ENCODE data around the gene MELK. TPM values are rescaled to one million over a fixed set of nuclear protein-coding genes. Genes with fewer than 3 reads are reported as not detected.

MELK gene
- total RNA-seq, 1 experiment from 2014 or later = 70.6 TPM

DNA sequence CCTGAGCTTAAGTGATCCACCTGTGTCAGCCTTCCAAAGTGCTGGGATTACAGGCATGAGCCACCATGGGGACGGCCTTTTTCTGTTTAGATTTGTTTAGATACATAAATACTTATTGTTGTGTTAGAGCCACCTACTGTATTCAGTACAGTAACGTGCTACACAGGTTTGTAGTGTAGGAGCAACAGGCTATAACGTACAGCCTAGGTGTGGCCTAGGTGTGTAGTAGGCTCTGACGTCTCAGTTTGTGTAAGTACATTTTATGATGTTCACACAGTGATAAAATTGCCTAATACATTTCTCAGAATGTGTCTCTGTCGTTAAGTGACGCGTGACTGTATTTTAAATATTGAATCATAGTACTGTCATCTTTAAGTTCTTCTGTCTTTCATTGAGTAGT, 84.1 kb downstream of the MELK start:
- in situ Hi-C loops (cut with HindIII; ENCODE audit: low sequenced_read_pairs) = no loop called here
- no peak for DNase-seq (ENCODE audit: low spot score)

DNA sequence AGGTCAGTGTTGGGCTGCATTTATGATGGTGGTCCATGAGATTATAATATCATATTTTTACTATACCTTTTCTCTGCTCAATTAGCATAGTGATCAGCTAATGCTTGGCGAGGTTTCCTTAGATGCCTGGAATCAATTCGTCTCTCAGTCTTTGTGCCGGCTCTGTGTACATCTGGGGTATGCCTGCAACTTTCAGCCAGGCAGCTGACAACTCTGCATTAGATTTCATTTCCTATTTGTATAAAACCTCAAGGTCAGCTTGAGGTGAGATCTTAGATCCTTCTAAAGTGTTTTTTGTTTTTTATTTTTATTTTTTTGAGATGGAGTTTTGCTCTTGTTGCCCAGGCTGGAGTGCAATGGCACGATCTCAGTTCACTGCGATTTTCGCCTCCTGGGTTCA, 86.8 kb downstream of the MELK start:
- DNase-seq (ENCODE audit: low spot score) = no peak
- in situ Hi-C loops (cut with HindIII; ENCODE audit: low sequenced_read_pairs) = no loop called here

DNA sequence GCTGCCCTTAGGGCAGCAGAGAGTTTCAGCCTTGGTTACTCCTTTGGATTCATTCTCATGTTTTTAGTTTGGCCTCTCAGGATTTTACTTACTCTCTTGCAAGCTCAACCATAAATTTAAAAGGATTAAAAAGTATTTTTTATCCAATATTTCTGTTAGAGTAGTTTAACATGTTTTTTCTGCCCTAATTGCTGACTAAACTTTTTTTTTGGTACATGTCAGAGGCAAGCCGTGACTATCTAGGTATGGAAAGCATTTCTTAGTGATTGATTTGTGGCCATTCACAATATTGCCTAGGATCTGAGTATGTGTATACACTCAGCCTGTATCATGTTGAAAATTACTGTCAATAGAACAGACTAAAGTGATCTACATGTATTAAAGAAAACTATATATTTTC, 92.1 kb downstream of the MELK start:
- in situ Hi-C loops (cut with HindIII; ENCODE audit: low sequenced_read_pairs) = no loop called here
- DNase-seq (ENCODE audit: low spot score) = no peak

DNA sequence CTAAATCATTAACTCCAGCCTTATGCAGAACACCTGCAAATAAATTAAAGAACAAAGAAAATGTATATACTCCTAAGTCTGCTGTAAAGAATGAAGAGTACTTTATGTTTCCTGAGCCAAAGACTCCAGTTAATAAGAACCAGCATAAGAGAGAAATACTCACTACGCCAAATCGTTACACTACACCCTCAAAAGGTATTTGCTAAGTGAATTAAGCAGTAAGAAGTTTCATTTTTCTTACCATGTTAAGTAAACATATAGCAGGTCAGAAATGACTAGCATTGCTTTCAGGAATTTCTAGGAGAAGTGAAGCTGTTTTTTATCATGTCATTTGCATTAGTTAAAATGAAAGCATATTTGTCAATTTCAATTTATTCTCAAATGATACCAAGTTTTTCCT, 92.7 kb downstream of the MELK start:
- in situ Hi-C loops (cut with HindIII; ENCODE audit: low sequenced_read_pairs) = no loop called here
- no peak for DNase-seq (ENCODE audit: low spot score)

DNA sequence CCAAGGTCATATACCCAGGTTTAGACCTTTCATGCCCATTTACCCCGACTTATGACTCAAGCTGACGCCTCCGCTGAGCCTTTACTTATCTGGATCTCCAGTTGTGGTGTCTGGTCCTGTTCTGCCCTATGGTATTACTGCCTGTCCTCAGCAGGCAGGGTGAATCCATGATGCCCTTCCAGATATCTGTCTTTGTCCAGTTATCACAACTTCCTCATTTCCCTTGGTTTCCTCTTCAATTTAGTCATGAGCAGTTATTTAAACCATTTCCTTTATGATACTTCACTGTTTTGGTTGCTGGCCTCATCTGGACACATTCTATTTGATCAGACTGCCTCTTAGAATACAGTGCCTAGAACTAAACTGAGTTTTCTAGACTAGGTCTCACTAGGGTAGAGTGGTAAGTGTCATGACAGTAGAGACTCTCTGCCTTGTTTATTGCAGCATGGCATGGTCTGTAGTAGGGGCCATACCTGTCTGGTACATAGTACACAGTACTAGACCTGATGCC, 93.3 kb downstream of the MELK start:
- DNase-seq (ENCODE audit: low spot score) = no peak
- in situ Hi-C loops (cut with HindIII; ENCODE audit: low sequenced_read_pairs) = no loop called here

DNA sequence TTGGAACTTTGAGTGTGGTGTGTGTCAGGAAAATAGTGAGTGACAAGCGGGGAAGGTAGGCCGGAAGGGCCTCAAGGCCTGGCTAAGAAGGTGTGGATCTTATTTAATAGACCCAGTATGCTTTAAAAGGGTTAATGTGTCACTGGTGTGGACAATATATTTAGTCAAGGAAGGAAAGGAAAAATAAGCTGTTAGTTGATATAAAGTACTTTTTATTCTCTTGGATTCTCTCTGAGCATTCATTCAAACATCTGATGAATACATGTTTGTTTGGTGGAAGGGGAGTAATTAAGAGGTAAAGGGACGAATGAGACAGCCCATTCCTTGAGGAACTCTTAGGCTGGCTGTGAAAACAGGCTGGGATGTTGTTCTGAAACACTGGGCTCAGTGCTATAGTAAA, 98.9 kb downstream of the MELK start:
- no peak for DNase-seq (ENCODE audit: low spot score)

DNA sequence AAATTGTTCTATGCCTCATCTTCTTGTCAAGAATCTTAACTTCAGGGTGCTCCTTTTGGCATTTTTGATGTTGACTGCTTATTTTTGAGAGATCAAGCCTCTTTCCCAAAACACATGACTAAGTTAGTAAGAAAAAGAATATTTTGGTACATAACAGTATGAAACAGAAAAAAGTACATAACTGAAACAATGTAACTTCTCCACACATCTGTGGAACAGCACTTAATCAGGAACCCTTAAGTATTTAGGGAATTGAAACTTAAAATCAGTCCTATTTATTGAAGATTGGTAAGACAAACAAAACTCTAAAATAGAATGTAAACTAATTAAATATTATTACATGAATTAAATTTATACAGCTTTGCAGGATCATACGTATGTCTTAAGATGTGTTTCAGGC, 103.4 kb downstream of the MELK start:
- in situ Hi-C loops (cut with HindIII; ENCODE audit: low sequenced_read_pairs) = no loop called here
- no peak for DNase-seq (ENCODE audit: low spot score)

More for the DNA sequence above, 98.9 kb downstream of the MELK start:
- in situ Hi-C loops (cut with HindIII; ENCODE audit: low sequenced_read_pairs) = no loop called here

DNA sequence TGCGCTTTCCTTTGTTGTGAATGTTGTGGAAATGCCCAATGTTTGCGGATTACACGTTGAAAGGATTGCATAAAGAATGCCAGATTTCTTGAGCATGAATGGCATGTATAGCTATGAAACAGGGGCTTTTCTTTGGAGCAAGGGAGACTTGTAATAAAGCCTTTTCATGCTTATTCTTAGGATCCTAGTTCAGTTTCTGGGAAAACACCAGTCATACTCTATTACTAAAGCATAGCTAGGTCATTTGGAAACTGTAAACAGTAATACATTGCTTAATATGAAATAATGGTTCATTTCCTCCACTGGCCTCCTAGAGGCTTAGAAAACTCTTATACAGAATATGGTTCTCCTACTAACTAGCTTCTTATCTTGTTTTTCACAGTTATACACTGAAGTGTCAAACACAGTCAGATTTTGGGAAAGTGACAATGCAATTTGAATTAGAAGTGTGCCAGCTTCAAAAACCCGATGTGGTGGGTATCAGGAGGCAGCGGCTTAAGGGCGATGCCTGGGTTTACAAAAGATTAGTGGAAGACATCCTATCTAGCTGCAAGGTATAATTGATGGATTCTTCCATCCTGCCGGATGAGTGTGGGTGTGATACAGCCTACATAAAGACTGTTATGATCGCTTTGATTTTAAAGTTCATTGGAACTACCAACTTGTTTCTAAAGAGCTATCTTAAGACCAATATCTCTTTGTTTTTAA, 104.2 kb downstream of the MELK start:
- no peak for DNase-seq (ENCODE audit: low spot score)
- in situ Hi-C loops (cut with HindIII; ENCODE audit: low sequenced_read_pairs) = no loop called here

DNA sequence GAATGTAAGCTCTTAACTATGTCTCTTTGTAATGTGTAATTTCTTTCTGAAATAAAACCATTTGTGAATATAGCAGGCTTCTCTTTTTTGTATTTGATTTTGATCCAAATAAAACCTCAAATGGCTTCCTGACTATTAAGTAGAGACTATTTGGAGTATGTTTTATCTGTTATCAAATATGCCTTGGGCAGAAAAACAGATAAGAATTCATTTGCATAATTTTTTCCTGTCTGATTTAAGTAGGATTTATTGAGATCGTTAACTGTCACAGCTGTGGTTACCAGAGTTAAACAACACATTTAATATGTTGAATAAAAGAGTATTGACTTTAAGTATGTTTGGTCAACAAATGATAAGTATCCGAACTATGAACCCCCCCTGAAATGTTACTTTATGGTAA, 104.9 kb downstream of the MELK start:
- in situ Hi-C loops (cut with HindIII; ENCODE audit: low sequenced_read_pairs) = no loop called here
- no peak for DNase-seq (ENCODE audit: low spot score)

DNA sequence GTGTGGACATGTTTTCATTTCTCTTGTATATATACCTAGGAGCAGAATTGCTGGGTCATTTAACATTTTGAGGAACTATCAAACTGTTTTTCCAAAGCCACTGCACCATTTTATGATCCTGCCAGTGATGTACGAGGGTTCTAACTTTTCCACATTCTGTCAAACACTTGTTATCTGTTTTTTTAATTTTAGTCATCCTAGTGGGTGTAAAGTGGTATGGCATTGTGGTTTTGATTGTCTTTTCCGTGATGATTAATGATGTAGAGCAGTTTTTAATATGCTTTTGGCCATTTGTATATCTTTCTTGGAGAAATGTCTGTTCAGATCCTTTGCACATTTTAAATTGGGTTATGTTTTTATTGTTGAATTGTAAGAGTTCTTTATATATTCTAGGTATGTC, 107.0 kb downstream of the MELK start:
- DNase-seq (ENCODE audit: low spot score) = no peak
- in situ Hi-C loops (cut with HindIII; ENCODE audit: low sequenced_read_pairs) = no loop called here

DNA sequence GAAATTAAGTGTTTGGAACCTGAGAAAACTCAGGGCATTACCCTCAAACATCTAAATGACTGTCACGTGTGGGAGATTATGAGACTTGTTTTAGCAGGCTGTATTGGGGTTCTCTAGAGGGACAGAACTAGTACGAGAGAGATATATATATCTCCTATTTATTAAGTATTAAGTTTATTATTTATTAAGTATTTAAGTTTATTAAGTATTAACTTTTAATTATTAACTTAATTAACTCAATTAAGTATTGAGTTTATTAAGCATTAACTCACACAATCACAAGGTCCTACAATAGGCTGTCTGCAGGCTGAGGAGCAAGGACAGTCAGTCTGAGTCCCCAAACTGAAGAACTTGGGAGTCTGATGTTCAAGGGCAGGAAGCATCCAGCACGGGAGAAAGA, 113.8 kb downstream of the MELK start:
- in situ Hi-C loops (cut with HindIII; ENCODE audit: low sequenced_read_pairs) = no loop called here

DNA sequence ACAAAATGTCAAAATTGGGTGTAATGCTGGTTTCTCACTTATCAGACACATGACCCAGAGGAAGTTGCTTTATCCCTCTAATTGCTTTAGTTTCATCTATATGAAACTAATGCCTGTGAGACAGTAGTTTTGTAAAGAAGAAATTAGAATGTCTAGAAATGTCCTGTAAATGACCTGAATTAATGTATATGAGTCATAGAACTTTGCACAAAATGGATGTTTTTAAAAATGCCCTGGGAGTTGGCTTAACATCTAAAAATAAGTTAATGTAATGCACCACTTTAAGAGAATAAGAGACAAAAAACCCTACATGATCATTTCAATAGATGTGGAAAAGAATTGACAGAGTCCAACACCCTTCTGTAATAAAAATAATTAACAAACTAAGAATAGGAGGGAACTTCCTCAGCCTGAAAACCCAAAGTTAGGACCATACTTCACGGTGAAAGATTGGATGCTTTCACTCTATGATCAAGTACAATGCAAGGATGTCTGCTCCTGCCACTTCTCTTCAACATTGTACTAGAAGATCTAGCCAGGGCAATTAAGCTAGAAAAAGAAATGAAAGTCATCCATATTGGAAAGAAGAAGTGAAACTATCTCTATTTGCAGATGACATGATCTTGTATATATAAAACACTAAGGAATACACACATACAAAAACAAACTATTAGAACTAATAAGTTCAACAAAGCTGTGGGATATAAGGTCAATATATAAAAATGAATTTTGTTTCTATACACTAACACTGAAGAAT, 117.9 kb downstream of the MELK start:
- in situ Hi-C loops (cut with HindIII; ENCODE audit: low sequenced_read_pairs) = no loop called here
- no peak for DNase-seq (ENCODE audit: low spot score)

More for the DNA sequence above, 113.8 kb downstream of the MELK start:
- no peak for DNase-seq (ENCODE audit: low spot score)

DNA sequence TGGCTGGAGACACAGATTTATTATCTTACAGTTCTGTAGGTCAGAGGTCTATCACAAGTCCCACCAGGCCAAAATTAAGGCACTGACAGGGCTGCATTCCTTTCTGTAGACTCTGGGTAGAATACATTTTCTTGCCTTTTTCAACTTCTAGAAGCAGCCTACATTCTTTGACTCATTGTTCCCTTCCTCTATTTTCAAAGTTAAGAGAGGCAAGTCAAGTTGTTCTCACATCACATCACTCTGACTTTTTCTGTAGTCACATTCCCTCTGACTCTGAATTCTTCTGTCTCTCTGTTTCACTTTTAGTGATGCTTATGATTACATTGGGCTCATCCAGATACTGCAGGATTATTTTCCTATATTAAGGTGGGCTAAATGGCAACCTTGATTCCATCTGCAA, 119.0 kb downstream of the MELK start:
- in situ Hi-C loops (cut with HindIII; ENCODE audit: low sequenced_read_pairs) = no loop called here
- DNase-seq (ENCODE audit: low spot score) = no peak

DNA sequence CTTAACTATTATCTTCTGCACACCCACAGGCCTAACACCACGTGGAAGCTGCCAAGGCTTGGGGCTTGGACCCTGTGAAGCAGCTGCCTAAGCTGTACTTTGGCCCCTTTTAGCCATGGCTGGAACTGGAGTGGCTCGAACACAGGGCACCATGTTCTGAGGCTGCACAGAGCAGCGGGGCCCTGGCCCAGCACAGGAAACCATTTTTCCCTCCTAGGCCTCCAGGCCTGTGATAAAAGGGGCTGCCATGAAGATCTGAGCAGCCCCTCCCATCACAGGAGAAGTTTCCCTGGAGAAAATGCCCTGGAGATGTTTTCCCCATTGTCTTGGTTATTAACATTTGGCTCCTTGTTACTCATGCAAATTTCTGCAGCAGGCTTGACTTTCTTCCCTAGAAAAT, 126.3 kb downstream of the MELK start:
- DNase-seq (ENCODE audit: low spot score) = no peak
- in situ Hi-C loops (cut with HindIII; ENCODE audit: low sequenced_read_pairs) = no loop called here

DNA sequence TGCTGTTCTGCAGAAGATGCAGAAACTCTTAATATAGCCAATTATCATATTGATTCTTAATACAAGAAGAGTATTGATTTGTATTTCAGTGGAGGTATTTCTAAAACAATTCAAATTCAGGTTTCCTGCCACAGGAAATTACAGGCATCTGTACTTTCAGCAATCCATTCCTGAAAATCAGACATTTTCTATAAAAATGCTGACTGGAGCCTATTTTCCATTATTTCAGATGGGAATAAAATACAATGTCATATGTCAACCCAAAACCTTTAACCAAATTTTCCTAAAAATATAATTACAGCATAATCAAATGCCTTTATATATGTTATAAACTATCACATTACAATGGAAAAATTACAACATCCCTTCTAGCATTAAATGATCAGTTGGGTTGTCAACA, 131.5 kb downstream of the MELK start:
- DNase-seq (ENCODE audit: low spot score) = no peak
- in situ Hi-C loops (cut with HindIII; ENCODE audit: low sequenced_read_pairs) = no loop called here

DNA sequence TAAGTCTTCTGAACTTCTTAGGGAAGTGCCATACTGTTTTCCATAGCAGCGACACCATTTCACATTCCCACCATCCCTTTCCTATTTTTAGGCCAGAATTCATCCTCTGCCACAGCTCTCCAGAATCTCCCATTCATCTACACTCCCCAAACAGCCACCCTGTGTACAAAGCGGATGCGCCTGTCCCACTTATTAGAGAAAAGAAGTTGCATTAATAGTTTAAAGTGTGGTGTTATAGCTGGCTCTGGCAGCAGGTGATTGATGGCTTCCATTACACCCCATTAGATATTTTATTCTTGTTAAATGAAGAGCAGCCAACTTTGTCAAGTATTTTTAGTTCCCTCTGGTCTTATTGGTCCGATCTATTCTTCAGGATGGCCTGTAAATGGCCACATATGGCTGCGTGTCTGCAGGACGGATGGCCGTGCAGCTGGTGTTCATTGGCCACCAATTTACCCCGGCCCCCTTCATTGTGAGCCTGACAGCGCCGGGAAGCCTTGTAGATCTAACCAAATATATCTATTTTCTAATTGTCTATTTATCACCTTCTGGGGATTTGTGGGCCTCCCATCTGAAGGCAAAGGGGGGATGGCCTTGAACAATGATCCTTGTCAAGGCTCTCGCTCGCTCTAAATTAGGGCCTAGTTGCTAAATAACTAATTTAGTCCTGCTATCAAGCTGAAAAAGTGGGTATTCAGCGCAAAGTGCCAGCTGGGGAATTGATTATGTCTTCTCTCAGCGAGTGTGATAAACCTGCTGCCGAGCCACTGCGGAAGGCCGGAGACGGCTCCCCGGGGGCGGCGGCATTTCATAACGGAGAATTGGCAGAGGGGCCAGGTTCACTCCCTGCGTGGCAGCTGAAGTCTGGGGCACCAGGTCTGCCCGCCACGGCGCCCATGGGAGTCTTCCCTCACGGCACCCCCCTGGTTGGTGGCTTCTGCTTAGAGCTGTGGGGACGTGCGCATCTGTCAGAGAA, 141.1 kb downstream of the MELK start:
- DNase-seq (ENCODE audit: low spot score) = no peak
- in situ Hi-C loops (cut with HindIII; ENCODE audit: low sequenced_read_pairs) = no loop called here

DNA sequence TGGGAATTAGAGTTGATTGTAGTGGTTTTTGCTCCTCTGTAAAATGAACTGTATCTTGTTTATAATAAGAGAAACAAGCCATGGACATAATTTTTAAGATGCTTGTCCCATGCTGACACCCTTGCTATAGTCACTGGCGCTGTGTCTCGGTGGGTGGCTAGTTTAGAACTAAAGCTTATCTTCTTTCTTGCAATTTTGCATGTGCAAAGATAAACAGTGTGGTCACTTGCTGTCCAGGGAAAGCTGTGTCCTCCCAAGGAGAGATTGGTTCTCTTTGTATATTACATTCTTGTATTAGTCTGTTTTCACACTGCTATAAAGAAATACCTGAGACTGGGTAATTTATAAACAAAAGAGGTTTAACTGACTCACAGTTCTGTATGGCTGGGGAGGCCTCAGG, 143.8 kb downstream of the MELK start:
- no peak for DNase-seq (ENCODE audit: low spot score)
- in situ Hi-C loops (cut with HindIII; ENCODE audit: low sequenced_read_pairs) = no loop called here

DNA sequence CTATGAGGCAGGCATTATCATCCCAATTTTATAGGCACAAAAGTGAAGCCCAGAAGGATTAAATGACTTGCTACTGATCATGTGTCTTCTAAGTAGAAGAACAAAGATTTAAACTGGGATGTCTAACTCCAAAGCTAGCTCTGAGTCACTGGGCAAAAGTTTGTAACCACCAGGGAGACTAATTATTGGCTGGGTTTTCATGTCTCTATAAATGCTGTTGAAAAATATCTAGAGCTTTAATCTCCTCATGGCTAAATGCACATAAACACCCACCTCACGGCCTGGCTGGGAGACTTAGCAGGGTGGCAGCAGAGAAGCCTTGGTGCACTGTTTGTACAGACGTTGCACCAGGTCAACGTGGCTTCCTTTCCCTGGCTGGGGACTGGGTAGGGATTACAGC, 144.6 kb downstream of the MELK start:
- in situ Hi-C loops (cut with HindIII; ENCODE audit: low sequenced_read_pairs) = no loop called here
- DNase-seq (ENCODE audit: low spot score) = no peak

DNA sequence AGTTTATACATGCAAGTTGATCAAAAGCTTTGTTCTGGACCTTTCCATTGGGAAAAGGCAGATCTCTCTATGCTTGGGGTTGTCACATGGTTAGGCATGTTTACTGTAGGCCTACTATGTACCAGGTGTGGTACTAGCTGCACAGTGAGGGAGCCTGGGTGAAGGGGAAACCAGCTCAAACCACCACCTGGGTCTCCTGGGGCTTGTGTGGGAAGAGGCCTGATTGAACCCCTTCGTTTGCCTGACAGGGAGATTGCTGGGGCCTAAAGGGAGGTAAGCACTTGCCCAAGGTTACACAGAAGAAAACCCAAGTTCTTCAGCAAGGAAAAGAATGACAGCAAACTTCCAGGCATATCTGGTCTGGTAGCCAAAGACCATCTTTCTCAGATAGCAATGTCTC, 145.9 kb downstream of the MELK start:
- in situ Hi-C loops (cut with HindIII; ENCODE audit: low sequenced_read_pairs) = no loop called here

DNA sequence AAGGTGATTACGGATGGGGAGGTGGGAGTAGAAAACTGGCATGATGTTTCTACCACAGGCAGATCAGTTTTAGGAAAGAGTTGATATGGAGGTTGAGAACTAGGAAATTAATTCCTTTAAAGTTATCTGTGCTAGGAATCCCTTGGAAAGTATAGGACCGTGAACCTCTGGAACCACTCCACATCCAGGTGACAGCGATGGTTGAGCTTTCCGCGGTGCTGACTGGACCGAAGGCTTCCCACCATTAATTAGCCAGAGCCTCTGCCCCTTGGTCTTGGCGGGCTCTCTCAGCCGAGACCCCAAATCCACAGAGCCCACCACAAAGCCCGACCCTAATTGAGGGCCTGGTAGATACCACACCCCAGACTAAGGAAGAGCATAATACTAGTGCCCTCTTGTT, 147.3 kb downstream of the MELK start:
- in situ Hi-C loops (cut with HindIII; ENCODE audit: low sequenced_read_pairs) = no loop called here
- DNase-seq (ENCODE audit: low spot score) = no peak

More for the DNA sequence above, 145.9 kb downstream of the MELK start:
- DNase-seq (ENCODE audit: low spot score) = no peak

Data from G401 (cell line).